Amygdala (tissue), 56 donors: ENCODE results near the gene RPH3AL.
A peak's percentile ranks its signal among the peaks of the same experiment; 100 is the strongest.
"Not testable (repeated sequence)": the region's sequence is repeated elsewhere in the genome, so short reads cannot be mapped to it uniquely, and the experiment has no call there.

Experiments
- DNase-seq, 56 donors: peaks; one replicate each; lab custom pipeline; 2025; lab: John Stamatoyannopoulos, UW

Gene RPH3AL

DNA sequence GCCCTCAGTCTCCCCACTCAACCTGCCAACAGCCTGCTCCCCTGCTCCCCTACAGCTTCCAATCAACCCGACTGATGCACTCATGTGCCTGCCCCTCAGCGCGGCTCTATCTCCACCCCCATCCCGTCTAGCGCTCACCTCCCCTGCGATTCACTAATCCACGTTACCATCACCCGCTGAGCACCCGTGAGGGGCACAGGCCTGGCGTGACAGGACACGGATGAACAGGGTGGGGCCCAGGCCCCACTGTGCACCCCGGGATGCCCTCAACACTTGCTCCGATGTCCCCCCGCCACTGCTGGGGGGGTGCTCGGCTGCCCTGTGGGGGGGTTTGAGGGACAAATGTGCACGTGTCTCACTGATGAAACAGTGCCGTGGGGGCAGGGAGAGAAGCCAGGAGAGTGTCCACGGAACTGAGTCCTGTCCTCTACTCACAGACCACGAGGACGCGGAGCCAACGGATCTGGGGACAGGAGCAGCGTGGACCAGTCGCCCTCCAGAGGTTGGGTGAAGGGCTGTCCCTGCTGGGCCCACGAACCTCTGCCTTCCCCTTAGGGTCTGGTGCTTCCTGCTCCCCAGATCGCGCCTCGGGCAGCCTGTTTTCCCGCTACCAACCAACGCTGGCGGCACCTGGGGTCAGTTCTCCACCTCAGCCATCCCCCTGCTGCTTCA is 66.7 kb downstream of the RPH3AL start:
- DNase-seq, result no peak

DNA sequence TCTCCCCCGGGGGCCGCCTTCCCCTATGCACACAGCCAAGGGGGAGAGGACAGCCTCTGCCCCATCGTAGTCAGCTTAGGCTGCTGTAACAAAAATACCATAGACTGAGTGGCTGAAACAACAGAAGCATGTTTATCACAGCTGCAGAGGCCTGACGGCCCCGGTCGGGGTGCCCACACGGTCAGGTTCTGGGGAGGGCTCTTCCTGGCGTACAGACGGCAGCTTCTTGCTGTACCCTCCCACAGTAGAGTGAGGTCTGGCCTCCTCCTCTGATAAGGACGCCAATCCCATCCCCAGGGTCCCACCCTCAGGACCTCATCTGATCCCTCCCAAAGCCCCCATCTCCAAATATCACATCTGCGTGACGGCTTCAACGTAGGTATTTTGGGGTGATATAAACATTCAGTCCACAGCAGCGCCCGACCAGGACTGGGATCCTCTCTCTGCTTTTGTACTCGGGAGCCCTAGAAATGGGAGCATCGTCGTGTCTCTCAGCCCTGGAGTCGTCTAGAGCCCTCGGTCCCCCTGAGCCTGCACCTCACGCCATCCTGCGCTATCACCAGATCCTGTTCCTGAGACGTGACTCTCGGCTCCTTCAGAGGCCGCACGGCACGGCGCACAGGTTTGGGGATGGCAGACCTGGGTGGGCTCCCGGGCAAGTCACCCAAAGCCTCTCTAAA is 67.8 kb downstream of the RPH3AL start:
- no peak for DNase-seq

DNA sequence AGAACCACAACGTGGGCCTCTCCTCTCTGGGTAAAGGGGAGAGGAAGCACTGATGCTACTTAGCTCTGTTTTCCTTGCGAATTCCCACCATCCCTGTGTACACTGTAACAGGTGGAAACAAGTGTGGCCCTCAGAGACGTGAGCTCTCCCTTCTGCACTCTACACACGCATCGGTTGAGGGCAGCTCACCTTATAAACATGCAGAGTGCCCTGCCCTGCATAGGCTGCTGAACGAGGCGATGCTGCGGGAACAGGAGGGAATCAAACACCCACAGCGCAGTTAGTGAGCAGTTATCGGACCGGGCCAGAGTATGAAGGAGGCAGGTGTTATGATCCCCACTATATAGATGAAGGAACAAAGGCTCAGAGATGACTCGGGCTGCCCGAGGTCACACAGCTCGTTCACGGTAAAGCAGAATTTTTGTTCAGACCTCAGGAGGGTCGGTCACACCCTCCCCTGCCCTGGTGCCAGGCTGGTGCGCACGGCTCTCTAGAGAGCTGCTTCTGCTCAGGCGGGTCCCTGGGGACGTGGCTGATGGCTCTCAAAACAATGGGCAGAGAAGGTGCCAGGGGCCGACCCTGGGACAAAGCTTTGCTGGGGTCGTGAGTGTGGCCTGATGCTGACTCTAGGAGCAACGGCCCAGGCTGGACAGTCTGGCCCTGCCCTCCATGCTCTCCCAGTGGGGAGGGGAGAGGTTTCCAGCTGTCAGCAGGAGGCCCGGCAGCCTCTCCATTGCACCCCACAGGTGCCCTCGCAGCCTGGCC is 68.5 kb downstream of the RPH3AL start:
- no peak for DNase-seq

DNA sequence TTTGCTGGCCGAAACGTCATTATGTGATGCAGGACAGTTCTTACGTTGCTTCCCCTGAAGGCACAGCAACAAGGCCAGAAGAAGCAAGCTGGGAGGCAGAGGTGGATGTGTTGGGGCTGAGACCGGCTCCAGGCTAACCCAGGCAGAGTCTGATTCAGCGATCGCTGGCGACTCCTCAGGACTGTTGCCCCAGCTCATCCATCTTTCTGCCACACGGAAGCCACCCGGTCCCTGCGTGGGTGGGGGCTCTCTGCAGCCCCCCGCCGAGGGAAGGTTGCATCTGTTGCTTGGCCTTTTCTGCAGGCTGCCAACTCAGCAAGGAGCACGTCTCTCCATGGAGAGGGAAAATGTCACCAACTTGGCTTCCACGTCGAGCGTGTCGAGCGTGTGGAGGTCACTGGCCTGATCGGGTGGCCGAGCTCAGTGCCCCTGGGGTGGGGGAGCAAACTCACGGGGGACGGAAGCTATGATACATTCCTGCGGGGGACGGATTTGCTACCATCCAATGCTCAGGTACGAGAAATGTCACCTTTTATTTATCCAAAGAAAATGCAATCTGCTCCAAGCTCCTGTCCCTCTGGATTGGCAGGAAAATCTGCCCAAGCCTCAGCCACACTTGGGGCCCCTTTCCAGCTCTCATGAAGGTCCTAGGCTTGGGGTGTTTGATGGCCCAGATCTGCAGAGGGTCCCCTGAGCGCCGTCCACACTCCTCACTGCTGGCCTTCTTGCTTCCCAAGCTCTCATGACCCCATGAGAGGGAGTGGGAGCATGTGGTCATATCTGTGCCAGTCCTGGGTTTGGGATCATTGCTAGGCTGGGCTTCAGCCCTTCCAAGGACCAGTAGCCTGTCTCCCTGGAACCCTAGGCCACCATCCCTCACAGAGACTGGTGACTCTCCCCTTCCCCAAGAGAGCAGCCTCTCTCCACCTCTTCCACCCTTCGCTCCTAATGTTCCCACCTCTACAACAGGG is 69.4 kb downstream of the RPH3AL start:
- DNase-seq, result no peak

DNA sequence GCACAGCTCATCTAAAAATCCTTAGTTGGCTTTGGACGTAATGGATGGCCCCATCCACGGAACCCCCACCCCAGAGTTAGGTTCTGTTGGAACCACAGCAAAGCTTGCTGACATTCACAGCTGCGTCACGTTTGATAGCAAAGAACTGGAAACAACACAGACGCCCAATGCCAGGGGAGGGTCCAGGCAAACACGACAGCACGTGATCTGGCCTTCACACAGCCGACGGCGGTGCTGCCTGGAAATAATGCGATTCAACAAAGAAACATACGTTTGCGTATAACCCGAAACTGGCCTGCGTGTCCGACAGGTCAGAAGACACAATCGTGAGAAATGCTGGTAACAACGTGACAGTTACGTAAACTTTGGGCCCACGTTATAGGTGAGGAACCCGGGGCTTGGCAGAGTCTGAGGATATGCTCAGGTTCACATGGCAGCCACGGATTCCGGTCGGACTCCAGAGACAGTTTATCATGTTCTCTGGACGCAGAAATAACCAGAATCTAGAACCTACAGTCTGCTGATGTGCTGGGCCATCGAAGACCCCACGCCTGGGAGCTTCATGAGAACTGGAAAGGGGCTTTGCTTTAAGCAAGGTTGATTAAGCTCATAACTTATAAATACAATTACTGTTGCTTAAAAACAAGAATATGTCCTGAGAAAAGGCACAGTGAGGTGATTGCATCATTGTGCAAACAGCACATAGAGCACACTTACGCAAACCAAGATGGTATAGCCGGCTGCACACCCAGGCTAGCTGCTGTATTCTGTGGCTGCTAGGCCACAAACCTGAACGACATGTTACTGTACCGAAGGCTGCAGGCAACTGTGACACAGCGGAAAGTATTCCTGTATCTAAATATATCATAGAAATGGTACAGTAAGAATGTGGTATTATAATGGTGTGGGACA is 70.4 kb downstream of the RPH3AL start:
- no peak for DNase-seq

DNA sequence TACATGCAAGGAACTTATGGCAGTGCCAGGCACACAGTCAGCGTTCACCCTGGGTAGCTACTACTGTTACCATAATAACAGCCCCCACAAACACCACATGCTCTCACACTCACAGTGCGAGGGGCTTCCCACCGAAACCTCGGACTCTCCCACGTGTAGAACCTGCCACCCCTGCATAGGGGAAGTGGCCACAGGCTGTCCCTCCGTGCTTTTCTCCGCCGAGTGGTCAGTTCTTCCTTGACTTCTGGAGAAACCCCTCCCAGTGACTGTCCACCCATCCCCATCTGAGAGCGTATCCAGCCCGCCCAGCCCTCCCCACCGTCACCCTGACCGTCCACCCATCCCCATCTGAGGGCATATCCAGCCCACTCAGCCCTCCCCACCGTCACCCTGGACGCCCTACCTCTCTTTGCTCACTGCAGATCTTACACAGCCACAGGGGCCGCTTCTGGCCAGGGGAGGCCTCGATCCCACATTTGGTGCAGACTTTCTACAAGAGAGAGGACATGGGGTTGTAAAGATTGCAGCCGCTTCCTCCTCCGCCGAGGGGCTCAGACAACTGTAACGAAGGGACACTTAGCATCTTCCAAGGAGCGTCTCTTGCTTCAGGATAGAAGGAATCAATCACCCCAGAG is 71.1 kb downstream of the RPH3AL start:
- no peak for DNase-seq

DNA sequence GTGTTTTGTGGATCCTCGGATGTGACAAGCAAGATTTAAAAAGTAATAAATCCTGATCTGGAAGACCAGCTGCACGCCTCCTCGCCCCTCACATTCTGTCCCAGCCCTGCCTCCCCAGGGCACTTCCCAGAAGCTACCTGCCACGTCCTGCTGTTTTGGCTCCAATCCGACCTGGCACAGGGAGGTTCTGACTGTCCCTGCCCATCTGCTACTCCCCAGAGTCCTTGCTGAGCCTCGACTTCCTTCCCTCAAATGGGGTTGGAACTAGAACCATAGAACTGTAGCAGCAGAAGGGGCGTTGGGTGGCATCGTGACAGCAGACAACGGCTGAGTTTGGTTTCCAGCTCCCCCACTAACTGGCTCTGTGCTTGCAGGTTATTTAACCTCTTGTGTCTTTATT is 71.7 kb downstream of the RPH3AL start:
- DNase-seq, result no peak

DNA sequence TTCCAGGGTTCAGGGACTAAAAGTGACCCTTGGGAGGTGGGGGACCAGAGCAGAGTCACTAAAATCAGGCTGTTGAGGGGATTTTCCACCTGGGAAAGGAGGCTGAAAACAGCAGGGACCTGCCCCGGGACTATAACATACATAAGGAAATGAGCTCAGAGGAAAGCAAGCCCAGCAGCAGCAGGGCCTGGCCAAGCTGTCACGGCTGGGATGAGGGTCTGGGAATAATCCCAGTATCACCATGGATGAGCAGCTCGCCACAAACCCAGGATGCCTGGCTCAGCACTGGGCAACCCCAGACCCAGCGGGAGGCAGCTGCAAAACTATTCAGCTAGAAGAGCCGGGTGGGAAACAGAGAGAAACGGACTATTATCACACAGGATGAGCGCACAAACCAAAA is 72.4 kb downstream of the RPH3AL start:
- DNase-seq, result no peak

DNA sequence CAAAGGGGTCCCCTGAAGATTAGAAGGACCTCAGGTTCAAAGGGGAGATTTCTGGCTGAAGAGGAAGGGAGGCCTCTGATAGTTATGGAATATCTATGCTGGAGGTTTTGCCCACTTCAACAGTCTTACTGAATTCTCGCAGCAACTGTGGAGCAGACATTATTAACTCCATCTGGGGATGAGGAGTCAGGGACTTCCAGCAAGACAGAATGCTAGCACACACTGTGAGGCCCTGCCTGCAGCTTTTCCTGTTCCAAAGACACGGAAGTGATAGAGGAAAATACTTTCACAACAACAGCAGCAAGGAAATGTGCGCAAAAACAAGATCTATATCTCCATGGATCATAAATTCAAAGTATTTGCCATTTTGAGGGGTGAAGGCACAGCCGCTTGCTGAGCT is 72.8 kb downstream of the RPH3AL start:
- no peak for DNase-seq

DNA sequence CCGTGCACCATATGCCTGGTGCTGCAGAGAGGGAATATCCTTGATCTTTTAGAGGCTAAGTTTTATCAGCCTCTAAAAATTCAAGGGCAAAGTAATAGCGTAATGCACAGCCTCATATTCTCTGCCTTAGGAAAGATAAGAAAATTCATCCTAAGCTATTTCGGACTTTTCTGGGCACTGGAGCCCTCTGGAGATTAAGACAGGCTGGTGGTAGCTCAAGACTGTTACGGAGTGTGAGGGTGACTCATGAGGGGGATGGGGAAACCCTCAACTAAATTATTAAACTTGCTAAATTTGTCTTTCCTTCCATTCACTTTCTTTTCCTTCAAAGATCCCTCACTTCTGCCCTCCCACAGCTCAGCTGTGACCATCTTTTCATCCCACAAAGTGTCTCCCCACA is 73.3 kb downstream of the RPH3AL start:
- no peak for DNase-seq

DNA sequence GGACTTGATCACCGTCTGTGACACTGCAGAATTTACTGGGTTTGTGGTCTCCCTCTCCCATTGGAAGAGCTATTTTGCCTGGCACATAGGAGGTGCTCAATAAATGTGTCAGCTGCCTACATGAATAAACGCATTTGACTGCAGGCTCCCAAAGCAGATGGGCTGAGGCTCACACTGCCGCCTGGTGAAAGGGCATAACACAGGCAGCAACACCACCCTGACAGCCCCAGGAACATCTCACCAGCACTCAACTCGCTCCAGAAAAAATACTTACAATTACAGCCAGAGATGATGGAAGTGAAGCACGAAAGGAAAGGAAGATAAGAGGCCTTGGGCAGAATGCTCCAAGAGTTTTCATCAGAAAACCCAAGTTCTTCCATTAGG is 73.9 kb downstream of the RPH3AL start:
- DNase-seq, result no peak

DNA sequence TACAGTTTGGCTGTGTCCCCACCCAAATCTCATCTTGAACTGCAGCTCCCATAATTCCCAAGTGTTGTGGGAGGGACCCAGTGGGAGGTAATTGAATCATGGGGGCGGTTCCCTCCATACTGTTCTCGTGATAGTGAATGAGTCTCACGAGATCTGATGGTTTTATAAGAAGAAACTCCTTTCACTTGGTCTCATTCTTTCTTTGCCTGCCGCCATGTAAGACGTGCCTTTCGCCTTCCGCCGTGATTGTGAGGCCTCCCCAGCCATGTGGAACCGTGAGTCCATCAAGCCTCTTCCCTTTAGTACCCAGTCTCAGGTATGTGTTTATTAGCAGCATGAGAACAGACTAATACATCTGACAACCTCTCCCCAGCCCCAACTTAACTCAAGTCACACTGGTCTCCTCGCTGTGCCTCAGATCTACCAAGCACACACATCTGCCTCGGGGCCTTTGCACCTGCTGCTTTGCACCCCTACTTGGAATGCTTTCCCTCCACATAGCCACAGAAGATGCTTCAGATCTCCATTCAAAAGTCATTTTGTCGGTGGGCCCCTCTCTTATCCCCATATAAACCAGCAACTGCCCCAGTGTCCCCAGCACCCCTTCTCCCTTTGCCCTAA is 74.4 kb downstream of the RPH3AL start:
- DNase-seq, result no peak

DNA sequence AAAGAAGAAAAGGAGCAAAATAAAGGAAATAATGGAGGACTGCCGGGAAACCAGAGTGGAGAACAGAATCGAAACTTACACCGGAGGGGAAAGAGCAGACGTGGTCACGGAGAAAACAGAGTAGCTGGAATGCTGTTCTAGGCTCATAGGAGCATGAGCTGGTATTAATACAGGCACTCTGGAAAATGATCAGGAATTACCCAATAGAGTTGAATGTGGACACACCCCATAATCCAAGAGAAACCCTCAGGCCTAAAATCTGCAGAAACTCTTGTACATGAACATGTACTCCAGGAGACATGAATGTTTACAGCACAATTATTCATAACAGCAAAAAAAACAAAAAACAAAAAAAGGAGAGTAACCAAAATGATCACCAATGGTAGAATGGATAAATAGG is 77.7 kb downstream of the RPH3AL start:
- DNase-seq, result no peak

DNA sequence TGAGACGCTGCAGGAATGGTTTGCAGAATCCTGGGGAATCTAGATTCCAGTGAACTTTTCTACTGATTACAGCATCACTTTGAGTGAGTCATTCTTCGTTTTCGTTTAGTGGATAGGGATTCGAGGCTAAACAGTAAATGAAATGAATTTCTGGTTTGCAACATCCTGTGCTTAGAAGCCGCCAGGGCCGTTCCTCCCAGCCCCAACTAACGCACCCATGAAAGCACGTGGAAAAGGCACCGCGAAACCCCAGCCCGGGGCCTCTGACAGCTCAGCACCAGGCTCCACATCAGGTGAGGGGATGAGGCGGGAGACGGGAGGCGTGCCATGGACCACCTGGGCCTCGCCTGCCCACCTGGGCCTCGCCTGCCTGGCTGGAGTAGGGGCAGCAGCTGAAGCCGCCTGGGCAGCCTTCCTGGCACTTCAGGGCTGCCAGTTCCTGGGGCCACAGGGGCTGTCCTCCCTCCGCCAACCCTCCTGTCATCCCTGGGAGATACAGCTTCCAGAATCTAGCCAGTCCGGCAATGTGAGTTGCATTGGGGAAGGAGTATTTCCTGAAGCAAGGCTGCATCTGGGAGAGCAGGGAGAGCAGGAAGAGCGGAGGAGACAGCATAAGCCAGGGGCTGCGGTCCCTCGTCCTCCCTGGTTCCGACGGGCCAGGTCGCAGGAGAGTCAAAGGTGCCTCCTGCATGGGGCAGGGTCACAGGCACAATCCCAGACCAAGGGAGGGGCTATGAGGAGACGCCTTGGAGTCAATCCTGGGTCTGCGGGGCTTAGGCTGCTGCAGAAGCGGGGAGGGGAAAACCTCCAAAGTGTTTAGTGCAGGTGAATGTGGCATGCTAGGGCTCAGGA is 78.4 kb downstream of the RPH3AL start:
- no peak for DNase-seq

DNA sequence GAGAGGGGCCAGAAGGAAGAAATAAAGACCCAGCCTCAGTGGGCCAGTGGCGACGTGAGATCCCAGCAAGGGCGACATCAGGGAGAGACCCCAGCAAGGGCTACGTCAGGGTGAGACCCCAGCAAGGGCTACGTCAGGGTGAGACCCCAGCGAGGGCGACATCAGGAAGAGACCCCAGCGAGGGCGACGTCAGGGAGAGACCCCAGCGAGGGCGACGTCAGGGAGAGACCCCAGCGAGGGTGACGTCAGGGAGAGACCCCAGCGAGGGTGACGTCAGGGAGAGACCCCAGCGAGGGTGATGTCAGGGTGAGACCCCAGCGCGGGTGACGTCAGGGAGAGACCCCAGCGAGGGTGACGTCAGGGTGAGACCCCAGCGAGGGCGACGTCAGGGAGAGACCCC is 79.8 kb downstream of the RPH3AL start:
- DNase-seq, result peak in 2 of 56 donors; percentile 27 to 45

DNA sequence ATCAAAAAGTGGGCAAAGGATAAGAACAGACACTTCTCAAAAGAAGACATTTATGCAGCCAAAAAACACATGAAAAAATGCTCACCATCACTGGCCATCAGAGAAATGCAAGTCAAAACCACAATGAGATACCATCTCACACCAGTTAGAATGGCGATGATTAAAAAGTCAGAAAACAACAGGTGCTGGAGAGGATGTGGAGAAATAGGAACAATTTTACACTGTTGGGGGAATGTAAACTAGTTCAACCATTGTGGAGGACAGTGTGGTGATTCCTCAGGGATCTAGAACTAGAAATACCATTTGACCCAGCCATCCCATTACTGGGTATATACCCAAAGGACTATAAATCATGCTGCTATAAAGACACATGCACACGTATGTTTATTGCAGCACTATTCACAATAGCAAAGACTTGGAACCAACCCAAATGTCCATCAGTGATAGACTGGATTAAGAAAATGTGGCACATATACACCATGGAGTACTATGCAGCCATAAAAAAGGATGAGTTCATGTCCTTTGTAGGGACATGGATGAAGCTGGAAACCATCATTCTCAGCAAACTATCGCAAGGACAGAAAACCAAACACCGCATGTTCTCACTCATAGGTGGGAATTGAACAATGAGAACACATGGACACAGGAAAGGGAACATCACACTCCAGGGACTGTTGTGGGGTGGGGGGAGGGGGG is 80.5 kb downstream of the RPH3AL start:
- not testable (repeated sequence) for DNase-seq
